A549 (cell line): ENCODE data around the gene NFKB2.

Source experiments
- CTCF ChIP-seq: fragments of >200 bp; sonication (Bioruptor Twin); formaldehyde crosslinking; IDR thresholded peaks from 3 replicates; pipeline ENCODE4 v1.5.1; 2016
- EP300 ChIP-seq, 2 experiments: fragments of >200 bp; sonication (Bioruptor Twin); formaldehyde crosslinking; IDR thresholded peaks; 2 replicates in 1 of 2; 3 replicates in 1 of 2; pipeline ENCODE4 v1.6.1; 2016 to 2017
- HMGXB4 ChIP-seq: fragments of 250-450 bp; sonication (Bioruptor Pico); IDR thresholded peaks from 2 replicates; pipeline ENCODE4 v1.5.0; 2021; ENCODE audit warnings: mild to moderate bottlenecking, moderate library complexity, borderline replicate concordance
- KDM1A ChIP-seq: fragments of 200-600 bp; sonication (generic); IDR thresholded peaks from 2 replicates; pipeline ENCODE4 v1.6.1; 2016; ENCODE audit warnings: low read depth, mild to moderate bottlenecking
- MAZ ChIP-seq: fragments of 150-350 bp; IDR thresholded peaks from 2 replicates; pipeline ENCODE4 v1.6.1; 2014; ENCODE audit warnings: antibody characterized with exemption, low read depth, low read length, borderline replicate concordance
- MYC ChIP-seq: IDR thresholded peaks from 2 replicates; pipeline ENCODE4 v1.6.1; 2012; ENCODE audit warnings: mild to moderate bottlenecking, inconsistent platforms, low read length, improper control_type of control experiment, borderline replicate concordance
- POLR2A ChIP-seq: IDR thresholded peaks from 2 replicates; pipeline ENCODE4 v1.6.1; 2012; ENCODE audit warnings: mild to moderate bottlenecking, low read length
- RAD21 ChIP-seq, 2 experiments: fragments of >200 bp in 1 of 2; sonication (Bioruptor Twin) in 1 of 2; formaldehyde crosslinking in 1 of 2; IDR thresholded peaks in 1 of 2; conservative IDR thresholded peaks in 1 of 2; 2 replicates in 1 of 2; 3 replicates in 1 of 2; pipeline ENCODE4 v1.6.1; 2012 to 2018; ENCODE audit warnings: inconsistent platforms in 1 of 2
- USF2 ChIP-seq: fragments of 450-650 bp; IDR thresholded peaks from 2 replicates; pipeline ENCODE4 v1.6.1; 2014; ENCODE audit warnings: antibody characterized with exemption
- ZFP36 ChIP-seq: fragments of 450-650 bp; IDR thresholded peaks from 2 replicates; pipeline ENCODE4 v1.6.1; 2014; ENCODE audit warnings: borderline replicate concordance; ENCODE audit not compliant: partially characterized antibody

DNA sequence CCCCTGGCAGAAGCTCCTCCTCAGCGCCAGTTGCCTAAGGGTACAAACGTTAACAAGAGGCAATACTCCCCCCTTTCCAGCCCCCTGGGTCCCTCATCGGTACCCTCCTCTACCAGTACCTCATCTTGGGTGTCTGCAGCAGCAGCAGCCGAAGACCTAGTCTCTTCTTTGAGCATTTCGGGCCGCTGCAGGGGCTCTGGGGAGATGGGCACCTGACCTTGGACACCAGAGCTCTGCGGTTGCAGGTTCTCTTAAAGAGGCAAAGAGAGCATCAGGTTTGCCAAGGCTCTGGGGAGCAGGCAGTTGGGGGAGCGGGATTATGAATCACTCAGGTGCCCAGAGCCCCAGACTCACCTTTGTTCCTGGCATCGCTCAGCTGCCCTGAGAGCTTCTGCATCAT, 28.6 kb downstream of the NFKB2 start:
- TF ChIP-seq CTCF (no peak), HMGXB4 (no peak), KDM1A (no peak), RAD21 (conservative IDR thresholded peaks at IDR 0.05 in 1 of 2, IDR thresholded peaks at IDR 0.05 in 1 of 2) (no peak), USF2 (no peak), EP300 (IDR thresholded peaks at IDR 0.05) (no peak), ZFP36 (no peak), POLR2A (no peak), MYC (no peak), MAZ (no peak)
